Erythroblast (primary cell): Measurements from ENCODE around the gene CASR.

Source experiments
- GATA1 ChIP-seq: IDR thresholded peaks from 2 replicates; pipeline ENCODE4 v1.6.1; 2011; ENCODE audit warnings: low read depth, mild to moderate bottlenecking, control low read depth, low read length, moderate library complexity
- POLR2A ChIP-seq: IDR thresholded peaks from 2 replicates; pipeline ENCODE4 v1.6.1; 2011; ENCODE audit warnings: mild to moderate bottlenecking, low read length

DNA sequence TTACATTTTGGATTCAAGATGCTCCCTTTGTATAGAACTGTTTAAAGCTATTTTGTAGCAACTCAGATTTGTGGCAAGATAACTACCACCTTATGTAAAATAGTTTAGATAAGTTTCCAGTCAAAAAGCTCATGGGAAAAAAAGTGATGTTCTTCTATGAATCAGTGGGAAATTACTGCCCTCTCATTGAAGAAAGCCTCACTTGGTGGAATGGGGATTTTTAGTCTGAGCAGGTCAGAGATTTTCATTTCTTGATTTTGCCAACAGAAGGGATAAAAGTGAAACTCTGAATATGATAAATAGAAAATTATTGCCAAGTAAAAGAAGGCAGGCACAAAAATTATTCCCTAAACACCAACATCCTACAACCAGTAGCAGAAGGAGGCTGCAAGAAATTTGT, 115.7 kb downstream of the CASR start:
- no peak for TF ChIP-seq POLR2A
- TF ChIP-seq GATA1 = no peak
